H1 (cell line): ENCODE measurements around the gene ZNFX1. TPM values are rescaled to one million over a fixed set of nuclear protein-coding genes. Genes with fewer than 3 reads are reported as not detected.

Experiments
- CTCF ChIA-PET: fragments of 300-600 bp; sonication (Branson Sonifier 250); formaldehyde crosslinking; loops from one replicate; lab custom pipeline; 2021; ENCODE audit not compliant: partially characterized antibody; lab: Charles Lee
- POLR2A ChIA-PET: fragments of 300-600 bp; sonication (Branson Sonifier 250); formaldehyde crosslinking; loops from one replicate; lab custom pipeline; 2021; ENCODE audit warnings: inconsistent platforms; ENCODE audit not compliant: partially characterized antibody; lab: Charles Lee
- DNase-seq, 2 experiments: peaks; one replicate each; pipeline versions ENCODE4 v3.0.0 to v3.0.0-alpha.2; 2010 to 2022; ENCODE audit warnings: low spot score in 2 of 2, low read depth in 1 of 2, mixed read lengths in 1 of 2
- FAIRE-seq: peaks from 2 replicates; lab custom pipeline; 2011; peaks lifted over from hg19 to GRCh38; lab: Jason Lieb, UNC
- H2AFZ ChIP-seq: 2 replicates; pipeline ENCODE4 v1.8.1; 2012; ENCODE audit warnings: low read length, inconsistent platforms
- H2AK5ac ChIP-seq: 2 replicates; pipeline ENCODE4 v1.6.1; 2013; ENCODE audit warnings: low read depth, low read length
- H2BK120ac ChIP-seq: replicated peaks from 2 replicates; pipeline ENCODE3; 2013; ENCODE audit warnings: low read depth, low read length, inconsistent platforms
- H2BK12ac ChIP-seq: 2 replicates; pipeline ENCODE4 v1.6.1; 2013; ENCODE audit warnings: low read depth, low read length
- H2BK15ac ChIP-seq: 2 replicates; pipeline ENCODE4 v1.6.1; 2013; ENCODE audit warnings: low read length
- H2BK20ac ChIP-seq: 2 replicates; pipeline ENCODE4 v1.6.1; 2013; ENCODE audit warnings: low read length
- H2BK5ac ChIP-seq: 2 replicates; pipeline ENCODE4 v1.6.1; 2013; ENCODE audit warnings: low read depth, low read length
- H3K14ac ChIP-seq: 2 replicates; pipeline ENCODE4 v1.6.1; 2013; ENCODE audit warnings: inconsistent platforms; ENCODE audit not compliant: insufficient read length
- H3K18ac ChIP-seq: 2 replicates; pipeline ENCODE4 v1.6.1; 2013; ENCODE audit warnings: low read length; ENCODE audit errors: extremely low read depth
- H3K23ac ChIP-seq: 2 replicates; pipeline ENCODE4 v1.6.1; 2013; ENCODE audit warnings: inconsistent platforms; ENCODE audit not compliant: insufficient read length
- H3K23me2 ChIP-seq: 2 replicates; pipeline ENCODE4 v1.6.1; 2013; ENCODE audit warnings: low read depth, low read length
- H3K27ac ChIP-seq: 2 replicates; pipeline ENCODE4 v1.6.1; 2011; ENCODE audit warnings: low read depth, low read length, inconsistent platforms
- H3K27me3 ChIP-seq, 4 experiments: replicated peaks in 1 of 4; 1 replicate in 1 of 4; 2 replicates in 3 of 4; pipeline versions ENCODE4 v1.6.1 to v1.8.1; 2011 to 2013; ENCODE audit warnings: low read length in 3 of 4, mild to moderate bottlenecking in 3 of 4, inconsistent platforms in 2 of 4, mixed read lengths in 2 of 4, moderate library complexity in 1 of 4; ENCODE audit not compliant: control insufficient read depth in 3 of 4, insufficient read depth in 3 of 4; ENCODE audit errors: extremely low read depth in 1 of 4
- H3K36me3 ChIP-seq, 4 experiments: 2 replicates each; pipeline versions ENCODE4 v1.6.1 to v1.8.1; 2011 to 2013; ENCODE audit warnings: mild to moderate bottlenecking in 4 of 4, low read length in 3 of 4, moderate library complexity in 2 of 4, control low read depth in 1 of 4, inconsistent platforms in 1 of 4; ENCODE audit not compliant: insufficient read depth in 4 of 4, control insufficient read depth in 2 of 4
- H3K4ac ChIP-seq: replicated peaks from 2 replicates; pipeline ENCODE3; 2013; ENCODE audit warnings: low read length, low read depth, mixed read lengths, inconsistent platforms; ENCODE audit not compliant: insufficient read length
- H3K4me1 ChIP-seq, 4 experiments: replicated peaks in 1 of 4; 1 replicate in 1 of 4; 2 replicates in 3 of 4; pipeline versions ENCODE4 v1.6.1 to v1.8.1; 2011 to 2013; ENCODE audit warnings: low read length in 3 of 4, inconsistent platforms in 2 of 4, mixed read lengths in 1 of 4; ENCODE audit not compliant: insufficient read depth in 4 of 4, control insufficient read depth in 3 of 4
- H3K4me2 ChIP-seq, 2 experiments: 2 replicates each; pipeline versions ENCODE4 v1.6.1 to v1.8.1; 2011 to 2013; ENCODE audit warnings: low read depth in 2 of 2, low read length in 2 of 2, control low read depth in 1 of 2, inconsistent platforms in 1 of 2, mild to moderate bottlenecking in 1 of 2; ENCODE audit not compliant: insufficient read depth in 1 of 2
- H3K4me3 ChIP-seq, 4 experiments: fragments of 200-600, 300-600 bp in 1 of 4; sonication (generic), shearing (Covaris generic), sonication (Bioruptor Twin) in 1 of 4; 2 replicates each; pipeline versions ENCODE4 v1.5.1 to v1.8.1; 2011 to 2016; ENCODE audit warnings: low read length in 4 of 4, low read depth in 3 of 4, control low read depth in 2 of 4, inconsistent platforms in 2 of 4, mild to moderate bottlenecking in 2 of 4, mixed read lengths in 1 of 4, moderate library complexity in 1 of 4; ENCODE audit not compliant: insufficient read depth in 2 of 4; ENCODE audit errors: extremely low read depth in 1 of 4
- H3K56ac ChIP-seq: replicated peaks from 2 replicates; pipeline ENCODE3; 2013; ENCODE audit warnings: low read depth, mild to moderate bottlenecking, mixed read lengths, low read length, inconsistent platforms; ENCODE audit not compliant: insufficient read length
- H3K79me1 ChIP-seq: 2 replicates; pipeline ENCODE4 v1.6.1; 2013; ENCODE audit warnings: low read depth, low read length, control low read depth
- H3K79me2 ChIP-seq, 2 experiments: 2 replicates each; pipeline versions ENCODE4 v1.6.1 to v1.8.1; 2012 to 2013; ENCODE audit warnings: low read length in 2 of 2, mild to moderate bottlenecking in 2 of 2, inconsistent platforms in 1 of 2; ENCODE audit not compliant: insufficient read depth in 2 of 2, control insufficient read depth in 1 of 2
- H3K9ac ChIP-seq, 4 experiments: replicated peaks in 1 of 4; 1 replicate in 1 of 4; 2 replicates in 3 of 4; pipeline versions ENCODE4 v1.6.1 to v1.8.1; 2011 to 2013; ENCODE audit warnings: low read depth in 3 of 4, low read length in 3 of 4, control low read depth in 2 of 4, mild to moderate bottlenecking in 2 of 4, moderate library complexity in 2 of 4, inconsistent platforms in 1 of 4; ENCODE audit errors: extremely low read depth in 1 of 4
- H3K9me3 ChIP-seq, 2 experiments: 2 replicates each; pipeline versions ENCODE4 v1.6.1 to v1.8.1; 2012 to 2013; ENCODE audit warnings: mild to moderate bottlenecking in 2 of 2, moderate library complexity in 2 of 2, control low read depth in 1 of 2, inconsistent platforms in 1 of 2, low read depth in 1 of 2, low read length in 1 of 2, mixed read lengths in 1 of 2; ENCODE audit not compliant: insufficient read depth in 2 of 2
- H4K20me1 ChIP-seq, 2 experiments: replicated peaks in 1 of 2; 2 replicates each; pipeline versions ENCODE3 to v1.8.1; 2011 to 2013; ENCODE audit warnings: inconsistent platforms in 2 of 2, low read length in 2 of 2, mild to moderate bottlenecking in 1 of 2; ENCODE audit not compliant: insufficient read depth in 2 of 2, control insufficient read depth in 1 of 2
- H4K5ac ChIP-seq: 2 replicates; pipeline ENCODE4 v1.6.1; 2013; ENCODE audit warnings: low read length, low read depth, mixed read lengths, inconsistent platforms; ENCODE audit not compliant: insufficient read length
- H4K8ac ChIP-seq: 2 replicates; pipeline ENCODE4 v1.8.0; 2013; ENCODE audit warnings: mild to moderate bottlenecking, moderate library complexity, low read length, inconsistent platforms; ENCODE audit not compliant: insufficient read depth; ENCODE audit errors: extremely low read depth
- H4K91ac ChIP-seq: replicated peaks from 2 replicates; pipeline ENCODE3; 2013; ENCODE audit warnings: low read length, mixed read lengths, inconsistent platforms; ENCODE audit not compliant: insufficient read length
- CTCF ChIP-seq, 3 experiments: IDR thresholded peaks; 1 replicate in 2 of 3; 2 replicates in 1 of 3; pipeline versions ENCODE4 v1.5.1 to v1.6.1; 2011; ENCODE audit warnings: low read length in 3 of 3, mild to moderate bottlenecking in 3 of 3, inconsistent platforms in 2 of 3, low read depth in 1 of 3, moderate library complexity in 1 of 3; ENCODE audit not compliant: insufficient read depth in 1 of 3; ENCODE audit errors: control extremely low read depth in 1 of 3
- EZH2 ChIP-seq: fragments of 200-600 bp; sonication (generic); IDR thresholded peaks from 2 replicates; pipeline ENCODE4 v1.7.1; 2012; ENCODE audit warnings: low read depth, mild to moderate bottlenecking, moderate library complexity, low read length, inconsistent platforms; ENCODE audit not compliant: severe bottlenecking
- HDAC6 ChIP-seq: IDR thresholded peaks from one replicate; pipeline ENCODE4 v1.7.1; 2012; ENCODE audit warnings: low read depth, mild to moderate bottlenecking, inconsistent platforms, low read length, moderate library complexity
- KDM4A ChIP-seq: IDR thresholded peaks from one replicate; pipeline ENCODE4 v1.7.1; 2012; ENCODE audit warnings: low read depth, mild to moderate bottlenecking, moderate library complexity, low read length, inconsistent platforms; ENCODE audit not compliant: severe bottlenecking
- SIN3A ChIP-seq, 2 experiments: IDR thresholded peaks in 1 of 2; conservative IDR thresholded peaks in 1 of 2; 2 replicates each; pipeline ENCODE4 v1.6.1; 2011 to 2012; ENCODE audit warnings: low read length in 2 of 2, improper control_type of control experiment in 1 of 2, low read depth in 1 of 2, mild to moderate bottlenecking in 1 of 2
- SUZ12 ChIP-seq: fragments of 200-600 bp; sonication (generic); IDR thresholded peaks from 2 replicates; pipeline ENCODE4 v1.6.1; 2012; ENCODE audit warnings: mild to moderate bottlenecking, inconsistent platforms, low read length, moderate library complexity, mixed read lengths
- WGBS, 2 experiments: shearing (Covaris generic) in 1 of 2; methylation state at CpG; one replicate each; pipeline versions ENCODE4 v1.1.6 to v1.1.7; 2013 to 2015; ENCODE audit warnings: low lambda C conversion rate in 2 of 2, mixed read lengths in 2 of 2, inconsistent platforms in 1 of 2, low coverage in 1 of 2, missing lambda C conversion rate in 1 of 2; ENCODE audit not compliant: insufficient replicate concordance in 2 of 2, insufficient coverage in 1 of 2, insufficient read length in 1 of 2; ENCODE audit errors: extremely low coverage in 1 of 2, missing lambda C conversion rate in 1 of 2; 5-methylcytosine and 5-hydroxymethylcytosine counted together
- polyA plus RNA-seq, 7 experiments: library from polyadenylated mRNA; depleted of rRNA in 3 of 7; stranded (reverse) in 5 of 7; unstranded in 2 of 7; fragments of >200 nt in 5 of 7; fragments of 200-250 nt in 2 of 7; gene quantifications; 1 replicate in 5 of 7; 2 replicates in 1 of 7; 4 replicates in 1 of 7; pipeline versions ENCODE4 v1.2.1 to v1.2.3, GENCODE V29; 2011 to 2013; ENCODE audit warnings: missing spikeins in 2 of 7, mixed read lengths in 2 of 7
- total RNA-seq: library from RNA; stranded (reverse); fragmentation: NEBNext Ultra II Directional; extraction: Animal tissue kit (Norgen Biotek cat#: 25700); gene quantifications from 2 replicates; pipeline ENCODE4 v1.2.1, GENCODE V29; 2021
- TF ChIP-seq, protein P1 (sequence below): IDR thresholded peaks from 2 replicates; pipeline ENCODE4 v1.6.1; 2012; ENCODE audit warnings: inconsistent platforms

The ZNFX1 gene
- total and polyA plus RNA-seq, 2 of the 8 experiments (the other 6 are each of a cell fraction or from before 2014, with no cell fraction given): 3.1 to 11.3 TPM

DNA sequence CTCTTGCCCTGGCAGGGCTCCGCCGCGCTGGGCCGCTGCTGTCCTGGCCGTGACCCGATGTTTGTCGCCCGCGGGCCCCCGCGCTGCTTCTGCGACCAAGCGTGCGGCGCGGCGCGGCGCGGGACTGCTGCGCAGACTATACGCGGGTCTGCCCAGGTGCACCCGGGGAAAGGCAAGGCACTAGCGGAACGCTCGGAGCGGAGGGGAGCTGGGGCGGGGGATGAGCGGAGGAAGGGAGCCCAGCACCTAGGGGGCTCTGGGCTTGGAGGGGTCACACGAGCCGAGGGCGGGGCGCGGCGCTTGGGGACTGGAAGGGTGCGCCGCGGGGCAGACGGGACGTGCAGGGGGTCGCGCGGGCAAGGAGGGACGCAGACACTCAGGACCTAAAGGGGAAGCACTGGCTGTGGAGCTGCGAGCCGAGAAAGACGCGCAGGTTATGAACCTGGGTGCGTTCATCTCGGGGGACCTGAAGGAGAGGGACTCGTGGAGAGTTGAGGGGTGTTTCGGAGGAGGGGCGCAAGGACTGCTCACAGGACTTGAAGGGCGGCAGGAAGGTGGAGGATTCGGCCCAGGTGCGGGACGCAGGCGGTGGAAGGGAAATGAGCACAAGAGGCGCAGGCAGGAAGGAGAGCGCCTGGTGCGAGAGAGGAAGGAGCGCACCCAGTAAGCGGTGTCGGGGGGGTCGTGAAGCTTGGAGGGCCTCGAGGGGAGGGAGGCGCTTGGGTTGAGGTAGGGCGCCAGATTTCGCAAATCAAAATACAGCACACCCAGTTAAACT is 40.8 kb upstream of the ZNFX1 start:
- FAIRE-seq (no peak), DNase-seq (peak in 1 of 2 experiments; percentile 67)
- H3K79me1 ChIP-seq: no peaks in the 10 kb centered on the region
- no peak overlapping the region for H2BK120ac ChIP-seq
- no peak overlapping the region for H2BK12ac ChIP-seq
- peak overlapping the region; percentile 95; the same call in 1 of the 2 replicates for H2AFZ ChIP-seq
- no peaks in the 10 kb centered on the region for H3K79me2 ChIP-seq
- peak overlapping the region; percentile 42; the same call in 1 of the 2 replicates for H2BK5ac ChIP-seq
- H3K27me3 ChIP-seq: peaks cover 11 to 35% (median 27%) of the 10 kb centered on the region in 4 experiments
- 4% methylated on average over 30 of the region's 70 CpGs; no CpG with 5 or more reads in 1 of the 2 experiments for WGBS, 2 experiments
- peaks cover 0 to 11% (median 3%) of the 10 kb centered on the region in 4 experiments; a peak in 6 of 7 replicates for H3K4me1 ChIP-seq
- H3K23me2 ChIP-seq: peaks cover 12% of the 10 kb centered on the region; the same call in 1 of the 2 replicates
- H3K14ac ChIP-seq: no peak overlapping the region
- 0 out of 2 replicates have a peak overlapping the region, but pooled peaks have one; percentile 12 for H4K8ac ChIP-seq
- H3K27ac ChIP-seq: no peak overlapping the region
- no peak overlapping the region for H3K56ac ChIP-seq
- H3K9me3 ChIP-seq: no peaks in the 10 kb centered on the region
- H3K36me3 ChIP-seq: no peaks in the 10 kb centered on the region
- H3K23ac ChIP-seq: no peak overlapping the region
- H3K4ac ChIP-seq: no peak overlapping the region
- H2BK20ac ChIP-seq: no peak overlapping the region
- H2AK5ac ChIP-seq: no peak overlapping the region
- H3K4me2 ChIP-seq: peak overlapping the region; percentile 94 to 99
- peak overlapping the region; percentile 44; the same call in 1 of the 2 replicates for H3K18ac ChIP-seq
- no peak overlapping the region for H4K5ac ChIP-seq
- ChIA-PET CTCF (interaction anchor here (0.6 to 6.7 kb wide), 17 partner anchors 9 to 178 kb away, joined by 3 to 60 read pairs (median 7); no protein-coding TSS in a partner anchor), POLR2A (interaction anchor here (0.8 to 41.0 kb wide), 7 partner anchors 10 to 164 kb away, joined by 3 to 1132 read pairs (median 4); partner anchors contain the start of genes KCNB1 and ZNFX1)
- H3K9ac ChIP-seq: no peak overlapping the region; a peak in 1 of 7 replicates
- H4K20me1 ChIP-seq: no peaks in the 10 kb centered on the region
- no peak overlapping the region for H4K91ac ChIP-seq
- H3K4me3 ChIP-seq: peak overlapping the region; percentile 60 to 75 (median 60)
- no peak overlapping the region for H2BK15ac ChIP-seq
- TF ChIP-seq, protein P1, sequence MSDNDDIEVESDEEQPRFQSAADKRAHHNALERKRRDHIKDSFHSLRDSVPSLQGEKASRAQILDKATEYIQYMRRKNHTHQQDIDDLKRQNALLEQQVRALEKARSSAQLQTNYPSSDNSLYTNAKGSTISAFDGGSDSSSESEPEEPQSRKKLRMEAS: peak; percentile 10; the same call in 1 of the 2 replicates
- TF ChIP-seq CTCF (IDR thresholded peaks at IDR 0.05; ENCODE audit: control extremely low read depth in 1 of 3, insufficient read depth in 1 of 3, low read depth in 1 of 3, low read length in 3 of 3) (no peak), HDAC6 (no peak), KDM4A (peak; percentile 74), SUZ12 (peak; percentile 89), SIN3A (conservative IDR thresholded peaks at IDR 0.05 in 1 of 2, IDR thresholded peaks at IDR 0.05 in 1 of 2; ENCODE audit: low read depth in 1 of 2, low read length in 2 of 2) (0 out of 4 replicates have a peak, but pooled peaks of 1 of the 2 experiments have one; percentile 46), EZH2 (peak; percentile 82)
